Measurements from ENCODE around the gene PTPN5.
"Not testable (repeated sequence)": the region's sequence is repeated elsewhere in the genome, so short reads cannot be mapped to it uniquely, and the experiment has no call there.

The PTPN5 gene

GRCh38 chr11:18681949-18682348, 109.6 kb downstream of the PTPN5 start:
- DNase-seq (ENCODE audit: low read depth), result not testable (repeated sequence)
